RPMI8226 (cell line): ENCODE data around the gene ENPP3.

Experiments
- DNase-seq: peaks from one replicate; pipeline ENCODE4 v3.0.0-alpha.2; 2015

Gene ENPP3

DNA sequence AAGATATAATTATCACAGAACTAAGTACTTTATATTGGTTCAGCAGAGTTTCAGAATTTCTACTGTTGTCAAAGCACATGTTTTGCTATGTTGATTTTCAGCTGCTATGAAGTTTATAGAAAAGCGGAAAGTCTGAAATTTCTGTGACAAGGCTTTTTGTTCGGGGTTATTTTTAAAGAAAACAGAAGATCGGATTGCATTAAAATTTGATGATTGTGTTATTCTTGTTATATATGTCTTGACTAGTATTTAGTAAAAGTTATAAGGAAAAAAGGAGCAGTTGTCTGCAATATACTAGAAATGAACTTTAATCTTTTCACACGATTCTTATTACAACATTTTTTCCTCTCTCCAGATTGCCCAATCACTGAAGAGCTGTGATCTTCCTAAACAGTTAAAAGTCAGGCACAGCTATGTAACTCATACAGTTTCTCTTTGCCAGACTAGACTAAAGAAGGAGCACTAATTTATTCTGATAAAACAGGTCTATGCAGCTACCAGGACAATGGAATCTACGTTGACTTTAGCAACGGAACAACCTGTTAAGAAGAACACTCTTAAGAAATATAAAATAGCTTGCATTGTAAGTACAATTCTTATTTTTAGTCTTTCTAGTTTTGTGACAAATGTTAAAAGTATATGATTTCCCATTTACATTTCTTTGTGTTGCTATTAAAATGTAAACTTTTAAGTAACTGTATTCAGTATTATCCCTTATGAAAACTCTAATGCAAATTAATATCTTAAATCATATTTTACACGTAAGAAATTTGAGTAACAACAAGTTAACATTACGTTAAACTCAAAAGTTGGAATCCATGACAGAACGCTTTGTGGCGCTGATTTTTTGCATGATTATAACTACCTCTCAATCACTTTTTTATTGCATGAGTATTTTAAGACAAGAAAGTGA, at the start of gene ENPP3:
Gene ENPP3 (plus strand): TSS at position 423 of the 913 bp plus-strand sequence. CDS start 83 bp downstream, at position 506.
- no peak for DNase-seq

DNA sequence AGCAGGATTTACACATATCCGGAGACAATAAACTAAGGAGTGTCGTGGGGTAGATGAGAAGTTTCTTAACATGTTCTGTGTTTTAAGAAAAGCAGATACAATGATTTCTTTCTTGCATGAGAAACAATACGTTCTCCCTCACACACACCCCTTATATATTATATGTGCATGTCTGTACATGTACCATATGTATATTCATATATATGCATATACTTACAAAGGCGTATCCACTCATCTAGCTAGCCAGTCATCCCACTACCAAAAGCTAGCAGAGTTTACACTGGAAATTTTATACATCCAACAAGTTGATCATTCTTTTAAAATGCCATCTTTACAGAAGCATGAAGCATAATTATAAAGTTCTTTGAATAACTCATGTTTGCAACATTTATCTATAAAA, 49.2 kb upstream of the ENPP3 start:
- no peak for DNase-seq

DNA sequence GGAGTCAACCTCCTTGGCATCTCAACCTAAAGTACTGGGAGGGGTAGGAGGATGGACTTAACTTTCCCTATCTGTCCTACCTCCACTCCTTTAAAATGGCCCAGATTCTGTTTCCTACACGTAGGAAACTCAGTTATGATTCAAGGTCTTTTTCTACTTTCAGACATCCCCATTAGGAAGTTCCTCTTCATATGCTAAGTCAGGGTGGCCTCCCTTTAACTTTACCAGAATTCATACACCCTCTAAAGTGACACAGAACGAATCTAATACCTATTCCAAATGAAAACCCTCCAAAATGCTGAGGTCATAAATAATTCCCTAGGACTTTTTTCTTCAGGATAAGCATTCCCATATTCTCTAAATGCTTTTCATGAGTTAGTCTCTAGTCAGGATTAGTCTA, 48.5 kb upstream of the ENPP3 start:
- DNase-seq: no peak

DNA sequence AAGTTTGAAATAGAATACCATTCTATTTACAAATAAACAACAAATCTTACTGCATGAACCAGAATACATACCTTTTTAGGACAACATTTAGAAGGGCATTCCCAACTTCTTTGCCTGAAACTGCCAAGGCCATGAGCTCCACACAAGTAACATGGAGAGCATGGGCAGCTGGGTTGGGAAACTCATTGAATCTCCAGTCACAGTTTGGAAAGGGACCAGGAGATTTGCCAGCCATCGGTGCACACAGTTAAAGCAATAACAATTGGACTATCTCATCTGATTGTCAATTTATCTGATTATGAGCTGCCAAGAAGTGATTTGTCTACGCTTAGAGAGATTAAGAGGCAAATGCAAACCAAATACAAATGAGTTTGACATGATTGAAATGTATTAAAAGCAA, 44.2 kb upstream of the ENPP3 start:
- no peak for DNase-seq

DNA sequence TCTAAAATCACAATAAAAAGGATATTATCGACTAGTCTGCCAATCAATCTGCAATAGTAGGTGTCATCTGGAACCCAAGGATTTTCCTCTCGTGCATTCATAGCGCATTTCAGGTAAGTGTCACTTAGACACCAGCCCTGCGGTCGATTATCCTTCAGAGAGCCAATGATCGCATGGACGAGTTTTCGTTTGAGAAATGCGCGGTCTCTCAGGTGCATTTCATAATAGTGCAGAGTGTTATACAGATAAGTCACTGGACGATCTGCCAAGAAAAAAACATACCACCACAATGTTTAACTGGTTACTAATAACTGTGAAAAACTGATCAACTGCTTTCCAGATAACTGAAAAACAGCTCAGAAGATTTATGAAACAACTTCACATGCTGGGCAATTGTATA, 43.0 kb upstream of the ENPP3 start:
- DNase-seq: no peak

DNA sequence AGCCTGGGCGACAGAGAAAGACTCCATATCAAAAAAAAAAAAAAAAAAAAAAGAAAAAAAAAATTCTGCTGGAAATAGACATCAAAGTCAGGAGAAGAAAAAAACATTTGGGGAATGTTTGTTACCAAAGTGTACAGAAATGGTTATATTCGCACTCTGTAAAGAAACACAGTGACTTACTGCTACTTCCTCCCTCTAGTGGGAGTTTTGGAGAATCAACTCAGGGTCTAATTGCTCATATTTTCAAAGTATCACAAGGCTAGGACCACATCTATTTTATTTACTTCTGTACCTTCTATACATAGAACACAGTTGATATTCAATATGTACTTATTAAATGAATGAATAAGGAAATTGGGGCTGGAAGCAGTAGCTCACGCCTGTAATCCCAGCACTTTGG, 39.7 kb upstream of the ENPP3 start:
- no peak for DNase-seq

DNA sequence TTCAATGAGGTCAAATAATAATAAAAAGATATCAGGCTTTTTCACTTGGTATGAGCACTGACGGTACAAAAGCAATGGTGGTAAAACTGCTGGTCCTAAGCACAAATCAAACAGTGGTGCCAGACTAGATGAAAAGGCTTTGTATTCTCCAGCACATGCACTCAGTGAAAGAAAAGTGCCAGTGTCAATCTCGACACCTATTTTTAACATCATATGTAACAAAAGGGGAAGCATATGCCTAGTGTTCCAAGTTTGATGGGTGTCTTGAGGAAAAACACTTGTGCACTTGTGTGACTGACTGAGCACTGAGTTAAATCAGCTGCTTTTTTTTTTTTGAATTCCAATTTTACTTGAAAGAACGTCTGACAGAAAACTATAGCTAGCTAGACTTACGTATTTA, 36.4 kb upstream of the ENPP3 start:
- no peak for DNase-seq

DNA sequence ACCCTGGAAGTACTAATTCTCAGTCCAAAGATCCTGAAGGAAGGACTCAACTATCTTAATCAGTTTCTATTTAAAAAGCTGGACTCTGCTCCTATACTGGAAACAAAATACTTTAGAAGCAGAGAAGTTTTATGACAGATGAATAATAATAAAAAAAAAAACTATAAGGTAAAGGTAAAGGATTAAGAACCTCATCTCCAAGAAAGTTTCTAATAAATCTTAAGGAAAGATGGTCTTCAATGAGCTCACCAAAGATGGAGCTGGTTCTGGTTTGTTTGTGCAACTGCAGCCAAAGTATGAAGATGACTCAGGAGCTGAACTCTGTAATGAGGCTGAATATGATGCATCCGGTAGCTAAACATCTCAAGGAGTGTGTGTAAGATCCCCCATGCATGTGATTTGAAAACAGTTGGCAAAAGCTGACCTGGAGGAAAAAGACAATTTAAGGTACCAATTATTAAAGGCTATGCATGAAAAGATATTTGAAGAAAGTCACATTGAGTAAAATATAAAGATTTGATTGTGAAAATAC, 34.3 kb upstream of the ENPP3 start:
- no peak for DNase-seq

DNA sequence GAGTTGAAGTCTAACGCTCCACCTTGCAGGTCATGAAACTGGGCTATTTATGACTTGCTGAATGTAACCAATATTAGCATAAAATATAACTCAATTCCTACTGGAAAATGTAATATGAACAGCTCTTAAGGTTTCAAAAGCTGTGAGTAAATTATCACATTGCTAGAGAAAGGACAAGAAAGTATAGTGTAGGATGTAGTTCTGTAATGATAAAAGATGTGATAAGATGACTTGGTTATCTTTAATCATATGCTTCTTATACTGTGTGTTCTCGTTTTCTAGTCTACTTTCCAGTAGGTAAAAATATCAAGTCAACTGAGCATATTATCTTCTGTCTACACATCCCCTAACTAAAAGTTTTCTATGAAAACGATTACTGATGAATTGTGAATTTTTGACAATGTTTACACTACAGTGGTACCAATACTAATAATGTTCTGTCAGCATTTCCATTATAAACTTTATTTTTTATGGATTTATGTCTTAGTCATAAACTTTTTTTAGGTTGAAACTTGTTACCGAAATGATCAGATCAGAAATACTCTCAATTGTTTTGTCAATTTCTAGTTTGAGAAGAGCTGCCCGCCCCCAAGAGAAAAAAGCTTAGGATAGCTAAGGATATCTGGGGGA, 23.7 kb upstream of the ENPP3 start:
- DNase-seq: no peak

DNA sequence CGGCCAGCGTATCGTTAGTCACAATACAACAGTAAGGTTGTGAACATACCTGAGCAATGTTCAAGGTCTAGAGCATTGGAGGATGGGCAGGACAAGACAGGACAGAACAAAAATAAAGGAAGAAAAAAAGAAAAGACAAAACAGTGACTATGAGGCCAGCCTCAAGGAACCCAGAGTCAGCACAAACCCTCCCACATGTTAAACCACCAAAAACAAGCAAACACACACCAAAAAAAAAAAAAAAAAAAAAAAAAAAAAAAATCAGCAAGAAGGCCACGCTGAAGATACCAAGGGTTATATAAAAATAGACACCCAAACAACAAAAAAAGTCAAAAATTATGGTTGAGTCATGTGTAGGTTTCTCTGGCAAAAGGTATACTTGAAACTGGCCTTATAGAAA, 21.8 kb upstream of the ENPP3 start:
- peak; percentile 44 for DNase-seq

DNA sequence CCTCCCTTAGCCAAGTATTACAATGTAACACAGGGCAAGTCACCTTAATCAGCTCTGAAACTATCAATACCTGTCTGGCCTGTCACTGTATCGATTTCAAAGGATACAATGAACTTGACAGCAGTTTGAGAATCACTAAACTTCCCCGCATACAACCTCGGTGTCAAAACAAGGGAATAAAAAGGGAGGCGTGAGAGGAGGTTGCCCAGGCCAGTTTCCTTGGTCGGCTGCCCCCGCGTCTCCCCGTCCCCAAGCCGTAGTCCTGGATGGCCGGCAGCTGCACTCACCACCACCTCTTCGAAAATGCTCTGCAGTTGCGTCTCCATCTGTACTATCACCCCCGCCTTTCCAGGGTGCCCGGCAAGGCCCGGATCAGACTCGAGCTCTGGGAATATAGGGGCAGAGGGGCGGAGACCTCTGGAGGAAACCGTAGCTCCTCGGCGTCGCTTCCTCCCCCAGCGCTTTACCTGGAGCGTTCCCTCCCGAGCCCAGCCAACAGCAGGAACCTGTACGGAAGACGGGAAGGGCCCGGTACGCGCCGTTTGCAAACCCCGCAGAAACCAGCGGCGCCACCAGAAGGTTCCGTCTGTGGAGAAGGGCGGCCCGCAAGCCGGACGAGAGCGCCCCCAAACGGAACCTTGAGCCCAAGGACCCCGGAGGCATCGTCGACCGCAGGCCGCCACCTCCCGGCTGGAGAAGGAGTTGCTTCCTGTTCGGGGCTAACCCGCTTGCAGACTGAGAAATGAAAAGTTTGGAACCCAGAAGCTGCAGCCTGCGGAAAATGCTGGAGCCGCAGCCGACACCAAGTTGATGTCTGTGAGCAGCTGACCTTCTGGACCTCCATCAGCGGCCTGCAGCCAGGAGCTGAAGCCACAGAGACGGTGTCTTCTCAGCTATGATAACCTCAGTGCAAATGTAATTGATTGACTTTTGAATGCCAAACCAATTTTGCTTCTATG, 9.1 kb upstream of the ENPP3 start, which contains the start of gene MED23:
Gene MED23 (minus strand): TSS at position 519 of the 959 bp plus-strand sequence. CDS start 193 bp downstream, at position 326.
- DNase-seq: peak; percentile 90

DNA sequence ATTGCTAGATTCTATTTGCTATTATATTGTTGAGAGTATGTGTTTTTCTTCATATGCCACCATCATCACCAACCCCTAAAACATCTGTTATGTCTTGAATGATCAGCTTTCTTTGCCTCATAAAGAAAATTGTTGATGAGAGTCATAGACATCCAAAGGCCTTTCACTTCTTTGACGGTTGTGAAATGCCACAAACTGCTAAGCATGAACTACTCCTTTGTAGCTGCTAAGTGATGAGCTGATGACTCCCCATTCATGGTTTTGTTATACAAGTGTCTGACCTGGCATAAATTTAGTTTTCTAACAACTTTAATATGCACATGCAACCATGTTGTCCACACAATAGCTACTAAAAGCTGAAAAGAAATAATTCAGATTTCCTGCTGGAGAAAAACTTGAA, 8.4 kb upstream of the ENPP3 start:
- DNase-seq: no peak

DNA sequence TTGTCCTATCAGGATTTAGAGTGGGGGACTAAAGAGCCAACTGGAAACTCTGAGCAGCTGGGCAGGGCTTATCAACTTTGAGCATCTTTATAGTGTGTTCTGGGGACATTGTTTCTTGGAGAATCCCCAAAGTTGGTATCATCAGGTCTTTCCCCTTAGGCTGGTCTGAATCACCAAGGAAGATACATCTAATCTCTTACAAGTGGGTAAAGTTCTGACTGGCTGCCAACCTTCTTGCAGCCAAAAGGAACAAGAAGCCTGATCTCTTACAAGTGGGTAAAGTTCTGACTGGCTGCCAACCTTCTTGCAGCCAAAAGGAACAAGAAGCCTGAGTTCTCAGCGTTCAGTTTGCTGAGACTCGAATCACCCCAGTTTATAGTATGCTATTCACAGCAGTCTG, 7.5 kb upstream of the ENPP3 start:
- no peak for DNase-seq

DNA sequence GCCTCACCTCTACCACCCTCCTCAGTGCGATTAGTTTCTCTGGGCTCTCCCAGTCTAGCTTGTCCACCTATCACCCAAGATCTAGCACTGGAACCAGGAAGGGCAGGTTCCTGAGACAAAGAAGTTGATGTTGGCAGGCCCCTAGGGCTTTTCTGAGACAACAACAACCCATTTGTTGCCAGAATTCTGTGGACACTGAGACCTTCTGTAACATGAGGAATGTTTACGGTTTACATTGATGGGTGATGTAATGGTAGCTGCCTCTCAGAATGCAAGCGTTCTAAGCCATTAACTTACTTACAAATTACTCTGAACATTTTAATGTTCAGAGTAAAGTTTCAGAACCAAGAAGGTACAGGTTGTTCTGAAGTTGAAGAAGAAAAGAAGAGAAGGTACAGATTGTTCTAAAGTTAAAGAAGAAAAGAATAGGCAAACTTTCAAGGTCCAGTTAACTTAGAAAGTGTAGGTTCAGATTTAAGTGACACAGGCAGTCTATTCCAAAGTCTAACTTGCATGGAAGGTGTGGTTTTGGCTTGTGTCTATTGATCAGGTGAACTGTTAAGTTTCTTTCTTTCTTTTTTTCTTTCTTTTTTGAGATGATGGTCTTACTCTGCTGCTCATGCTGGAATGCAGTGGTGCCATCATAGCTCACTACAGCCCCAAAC, 5.3 kb upstream of the ENPP3 start:
- no peak for DNase-seq

DNA sequence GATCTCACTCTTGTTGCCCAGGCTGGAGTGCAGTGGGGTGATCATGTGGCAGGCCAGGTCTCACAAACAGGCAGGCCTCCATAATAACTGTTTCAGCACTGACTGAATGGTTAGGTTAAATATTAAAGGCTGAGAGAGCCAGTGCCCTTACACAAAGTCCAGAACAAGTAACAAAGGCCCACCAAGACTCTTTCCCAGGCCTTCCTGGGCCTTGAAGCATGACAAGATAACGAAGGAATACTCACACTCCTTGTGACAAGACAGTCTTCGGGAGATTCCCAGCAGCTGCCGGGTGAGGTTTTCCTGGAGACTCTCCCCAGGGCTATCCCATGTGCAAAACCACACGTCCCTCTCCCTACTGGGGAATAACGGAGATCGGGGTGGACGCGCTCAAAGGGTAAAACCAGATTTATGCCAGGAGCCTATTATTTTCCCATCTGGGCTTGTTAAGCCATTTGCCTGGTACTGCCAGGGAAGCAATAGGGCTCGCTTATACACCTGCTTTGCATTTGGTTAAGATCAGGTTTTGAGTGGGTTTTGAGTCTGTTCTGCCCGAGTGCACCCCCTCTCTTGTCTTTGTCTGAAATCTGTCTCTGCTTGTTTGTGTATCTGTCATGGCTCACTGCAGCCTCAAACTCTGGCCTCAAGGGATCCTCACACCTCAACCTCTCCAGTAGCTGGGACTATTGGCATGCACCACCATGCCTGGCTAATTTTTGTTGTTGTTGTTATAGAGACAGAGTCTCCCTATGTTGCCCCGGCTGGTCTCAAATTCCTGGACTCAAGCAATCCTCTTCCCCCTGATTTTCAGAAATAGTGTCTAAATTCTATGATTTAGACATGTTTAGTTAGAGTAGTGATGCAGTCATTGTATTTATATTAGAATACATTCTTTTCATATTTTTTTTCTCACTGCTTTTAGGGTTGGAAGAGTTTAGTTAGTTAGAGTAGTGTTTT, 1.4 kb upstream of the ENPP3 start:
- DNase-seq: no peak

DNA sequence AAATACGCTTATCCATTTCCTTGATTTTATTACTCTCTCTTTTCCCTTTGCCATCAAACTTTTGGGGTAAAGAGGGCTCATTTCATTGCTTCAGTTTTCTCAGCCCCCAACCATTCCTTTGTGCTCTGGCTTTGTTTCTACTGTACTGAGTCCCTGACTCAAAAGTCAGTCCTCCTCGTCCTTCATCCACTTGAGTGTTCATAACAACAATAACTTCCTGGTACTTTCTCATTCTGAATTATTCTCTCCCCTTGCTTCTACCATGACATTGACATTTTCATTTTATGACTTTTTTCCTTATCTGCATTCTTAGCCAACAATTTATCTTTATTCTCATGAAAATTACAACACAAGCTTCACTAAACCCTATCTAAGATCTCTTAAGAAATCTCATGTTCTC, 911 bp downstream of the ENPP3 start:
- DNase-seq: no peak

DNA sequence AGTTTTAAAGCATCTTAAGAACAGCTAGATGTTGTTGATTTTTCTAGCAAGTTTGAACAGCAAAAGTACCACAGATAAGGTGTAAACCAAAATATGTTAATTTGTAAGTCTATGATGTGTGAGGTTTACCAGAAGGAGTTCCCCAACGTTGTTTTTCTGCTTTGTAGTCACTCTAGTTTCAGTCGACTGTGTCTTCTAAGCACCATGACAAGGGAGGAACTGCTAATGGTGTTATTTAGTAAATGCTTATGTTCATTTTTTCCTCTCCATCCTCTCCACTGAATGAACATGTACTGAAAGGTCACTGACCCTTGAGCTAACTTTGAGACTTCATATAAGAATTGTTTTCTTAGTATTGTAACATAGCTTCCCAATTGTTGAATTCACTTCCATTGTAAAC, 3.0 kb downstream of the ENPP3 start:
- no peak for DNase-seq

DNA sequence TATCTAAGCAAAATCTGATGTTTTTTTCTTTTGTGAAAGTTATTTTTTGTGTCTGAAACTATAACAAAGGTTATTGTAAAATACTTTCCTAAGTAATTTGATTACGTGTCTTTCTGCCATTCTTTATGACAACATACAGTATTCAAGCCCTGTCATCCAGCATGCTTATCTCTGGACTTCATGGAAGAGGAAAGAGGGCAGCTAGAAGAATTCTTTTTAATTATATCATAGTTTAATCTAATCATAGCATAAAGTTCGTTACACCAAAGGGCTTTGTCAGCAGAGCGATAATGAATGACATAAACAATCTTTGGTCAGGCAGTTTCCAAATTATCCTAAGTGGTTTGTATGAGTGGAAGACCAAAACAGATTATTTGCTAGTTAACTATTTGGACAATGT, 3.5 kb downstream of the ENPP3 start:
- no peak for DNase-seq

DNA sequence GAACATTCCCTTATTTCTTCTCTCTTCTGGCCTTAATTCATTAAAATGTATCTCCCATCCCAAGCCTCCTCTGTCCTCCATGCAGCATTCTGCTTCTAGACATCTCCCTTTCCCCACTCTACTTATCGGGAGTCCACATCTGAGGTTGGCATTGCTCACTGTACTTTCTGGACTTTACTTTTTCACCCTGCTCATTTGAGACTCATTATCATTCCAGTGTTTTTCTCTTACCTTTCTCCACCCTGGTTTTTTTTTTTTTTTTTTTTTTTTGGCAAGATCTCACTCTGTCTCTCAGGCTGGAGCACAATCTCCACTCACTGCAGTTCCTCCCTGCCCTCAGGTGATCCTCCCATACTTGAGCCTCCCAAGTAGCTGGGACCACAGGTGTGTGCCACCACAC, 4.5 kb downstream of the ENPP3 start:
- no peak for DNase-seq

DNA sequence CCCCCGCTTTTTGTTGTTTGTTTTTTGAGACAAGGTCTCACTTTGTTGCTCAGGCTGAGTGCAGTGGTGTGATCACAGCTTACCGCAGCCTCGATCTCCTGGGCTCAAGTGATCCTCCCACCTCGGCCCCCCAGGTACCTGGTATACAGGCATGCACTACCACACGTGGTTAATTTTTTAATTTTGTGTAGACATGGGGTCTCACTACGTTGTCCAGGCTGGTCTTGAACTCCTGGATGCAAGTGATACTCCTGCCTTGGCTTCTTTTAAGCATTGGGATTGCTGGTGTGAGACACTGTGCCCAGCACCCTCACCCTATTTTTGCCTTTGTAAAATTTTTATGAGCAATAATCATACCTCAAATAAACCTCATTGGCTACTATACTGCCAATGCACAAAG, 5.5 kb downstream of the ENPP3 start:
- no peak for DNase-seq

DNA sequence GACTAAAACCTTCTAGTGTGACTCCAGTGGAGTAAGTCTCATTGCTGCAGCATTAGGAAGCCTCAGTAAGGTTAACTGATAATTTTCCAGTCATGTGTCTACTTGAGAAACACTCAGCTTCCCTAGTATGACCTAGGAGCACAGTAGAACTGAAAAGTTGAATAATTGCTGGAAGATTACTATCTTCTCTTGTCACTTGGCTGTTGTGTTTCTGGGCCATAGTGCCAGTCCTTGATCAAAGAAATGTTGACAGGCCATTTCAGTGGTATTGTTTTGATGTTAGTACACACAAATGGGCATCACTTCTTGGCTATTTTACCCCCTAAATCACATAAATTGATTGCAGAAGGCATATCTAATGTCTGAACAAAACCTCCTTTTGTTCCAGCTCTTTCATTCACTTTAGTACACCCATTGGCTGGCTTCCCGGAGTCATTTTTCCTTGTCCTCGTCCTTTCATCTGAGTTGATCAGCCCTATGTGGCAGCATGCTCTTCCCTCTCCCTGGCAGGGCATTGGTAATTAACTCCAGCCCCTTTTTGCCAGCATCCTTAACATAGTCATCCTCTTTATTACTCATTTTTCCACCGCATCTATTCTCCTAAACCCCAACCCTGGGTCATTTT, 6.0 kb downstream of the ENPP3 start:
- DNase-seq: no peak
